HepG2 (cell line): ENCODE data around the gene ATP11B. TPM values are rescaled to one million over a fixed set of nuclear protein-coding genes. Genes with fewer than 3 reads are reported as not detected.

Experiments
- ATAC-seq: fragments of 200-7000 bp; cut with Tn5 transposase; 3 replicates; pipeline ENCODE4 v1.9.1; 2020; ENCODE audit warnings: mild to moderate bottlenecking, moderate library complexity
- BruUV-seq: library from RNA; stranded (reverse); fragments of 400-500 nt; replicated peaks from 2 replicates; lab custom pipeline; 2021; lab: Mats Ljungman, UMichigan
- CTCF ChIA-PET: fragments of 300-600 bp; formaldehyde crosslinking; extraction: SDS; loops from one replicate; lab custom pipeline; 2021; ENCODE audit warnings: low total read pairs, inconsistent platforms, low intra/inter-chr PET ratio; lab: Yijun Ruan, JAX
- POLR2A ChIA-PET: fragments of 350-600 bp; sonication (Branson Sonifier 250); formaldehyde crosslinking; loops from one replicate; lab custom pipeline; 2020; ENCODE audit warnings: antibody characterized with exemption, inconsistent platforms; lab: Yijun Ruan, JAX
- DNase-seq: peaks from one replicate; pipeline ENCODE4 v3.0.0-alpha.2; 2015; ENCODE audit warnings: low spot score
- FAIRE-seq: peaks from 3 replicates; lab custom pipeline; 2011; peaks lifted over from hg19 to GRCh38; lab: Jason Lieb, UNC
- H2AFZ ChIP-seq: one replicate; pipeline ENCODE4 v1.6.1; 2011; ENCODE audit warnings: low read length, inconsistent platforms
- H3K27ac ChIP-seq: fragments of 300-600 bp; 3 replicates; pipeline ENCODE4 v1.8.0; 2011; ENCODE audit warnings: mixed run types, mild to moderate bottlenecking, mixed read lengths, low read length, inconsistent platforms; ENCODE audit not compliant: insufficient read depth; ENCODE audit errors: extremely low read length
- H3K27me3 ChIP-seq, 2 experiments: fragments of 200-600 bp in 1 of 2; 2 replicates in 1 of 2; 3 replicates in 1 of 2; pipeline versions ENCODE4 v1.6.0 to v1.8.0; 2011; ENCODE audit warnings: low read length in 2 of 2, mild to moderate bottlenecking in 2 of 2, moderate library complexity in 2 of 2, inconsistent platforms in 1 of 2; ENCODE audit not compliant: insufficient read depth in 2 of 2, control insufficient read depth in 1 of 2
- H3K36me3 ChIP-seq, 2 experiments: fragments of 200-600 bp in 1 of 2; replicated peaks in 1 of 2; 2 replicates in 1 of 2; 3 replicates in 1 of 2; pipeline versions ENCODE4 v1.5.1 to v1.8.0; 2011; ENCODE audit warnings: low read length in 2 of 2, inconsistent platforms in 1 of 2; ENCODE audit not compliant: insufficient read depth in 2 of 2, control insufficient read depth in 1 of 2
- H3K4me1 ChIP-seq: 2 replicates; pipeline ENCODE4 v1.5.1; 2012; ENCODE audit warnings: low read length, inconsistent platforms; ENCODE audit not compliant: insufficient read depth
- H3K4me2 ChIP-seq: 2 replicates; pipeline ENCODE4 v1.6.0; 2011; ENCODE audit warnings: low read depth, low read length, inconsistent platforms
- H3K4me3 ChIP-seq, 3 experiments: fragments of 200-600 bp in 1 of 3; sonication (generic), shearing (Covaris generic) in 1 of 3; replicated peaks in 1 of 3; 2 replicates each; pipeline ENCODE4 v1.5.1; 2011 to 2016; ENCODE audit warnings: low read length in 3 of 3, inconsistent platforms in 2 of 3, low read depth in 2 of 3, mild to moderate bottlenecking in 2 of 3, control low read depth in 1 of 3, mixed read lengths in 1 of 3; ENCODE audit not compliant: insufficient read depth in 1 of 3
- H3K79me2 ChIP-seq: one replicate; pipeline ENCODE4 v1.6.1; 2011; ENCODE audit warnings: low read length, inconsistent platforms; ENCODE audit not compliant: insufficient read depth
- H3K9ac ChIP-seq: 2 replicates; pipeline ENCODE4 v1.6.0; 2011; ENCODE audit warnings: mild to moderate bottlenecking, low read depth, low read length, inconsistent platforms; ENCODE audit not compliant: insufficient read depth
- H3K9me3 ChIP-seq: 2 replicates; pipeline ENCODE4 v1.5.1; 2012; ENCODE audit warnings: mild to moderate bottlenecking, low read length
- H4K20me1 ChIP-seq: 2 replicates; pipeline ENCODE4 v1.6.0; 2011; ENCODE audit warnings: inconsistent platforms, mild to moderate bottlenecking, low read length, moderate library complexity; ENCODE audit not compliant: insufficient read depth
- AHR ChIP-seq: IDR thresholded peaks from 2 replicates; pipeline ENCODE4 v1.6.1; 2018; ENCODE audit warnings: missing genetic modification reagents, missing compliant biosample characterization
- ARHGAP35 ChIP-seq: sonication (generic); formaldehyde crosslinking; IDR thresholded peaks from 2 replicates; pipeline ENCODE4 v1.9.0; 2022; ENCODE audit warnings: mild to moderate bottlenecking, inconsistent platforms, moderate library complexity, missing genetic modification reagents, borderline replicate concordance
- BRD4 ChIP-seq: sonication (generic); formaldehyde crosslinking; IDR thresholded peaks from 2 replicates; pipeline ENCODE4 v1.4.0; 2020; ENCODE audit warnings: missing genetic modification reagents
- KDM3A ChIP-seq: IDR thresholded peaks from 2 replicates; pipeline ENCODE4 v1.6.1; 2018; ENCODE audit warnings: low read depth, missing compliant biosample characterization
- KLF13 ChIP-seq: sonication (generic); formaldehyde crosslinking; IDR thresholded peaks from 2 replicates; pipeline ENCODE4 v1.4.0; 2020; ENCODE audit warnings: mild to moderate bottlenecking, missing genetic modification reagents
- MED13 ChIP-seq: sonication (generic); formaldehyde crosslinking; IDR thresholded peaks from 2 replicates; pipeline ENCODE4 v1.5.0; 2020; ENCODE audit warnings: missing genetic modification reagents
- NFAT5 ChIP-seq: sonication (generic); formaldehyde crosslinking; IDR thresholded peaks from 2 replicates; pipeline ENCODE4 v1.4.0; 2020; ENCODE audit warnings: missing genetic modification reagents
- NR2F6 ChIP-seq, 2 experiments: IDR thresholded peaks; 2 replicates each; pipeline ENCODE4 v1.6.1; 2016; ENCODE audit warnings: antibody characterized with exemption in 1 of 2, mild to moderate bottlenecking in 1 of 2
- RBM39 ChIP-seq: fragments of 200-400 bp; formaldehyde crosslinking; IDR thresholded peaks from one replicate; pipeline ENCODE4 v1.6.1; 2018; ENCODE audit warnings: antibody characterized with exemption, mild to moderate bottlenecking, low read depth, low read length; ENCODE audit not compliant: poor library complexity, severe bottlenecking
- TRIM22 ChIP-seq: fragments of 450-650 bp; IDR thresholded peaks from 2 replicates; pipeline ENCODE4 v1.6.1; 2017
- XRCC5 ChIP-seq: fragments of 200-400 bp; formaldehyde crosslinking; optimal IDR thresholded peaks from 2 replicates; pipeline ENCODE3; 2017; ENCODE audit warnings: mild to moderate bottlenecking, low read length
- ZGPAT ChIP-seq: IDR thresholded peaks from 2 replicates; pipeline ENCODE4 v1.6.1; 2016; ENCODE audit warnings: mild to moderate bottlenecking
- ZNF263 ChIP-seq: sonication (generic); formaldehyde crosslinking; IDR thresholded peaks from 2 replicates; pipeline ENCODE4 v1.4.0; 2020; ENCODE audit warnings: missing genetic modification reagents
- ZNF550 ChIP-seq: sonication (generic); formaldehyde crosslinking; IDR thresholded peaks from 2 replicates; pipeline ENCODE4 v1.4.0; 2020; ENCODE audit warnings: mild to moderate bottlenecking, missing genetic modification reagents, borderline replicate concordance
- ZNF605 ChIP-seq: sonication (generic); formaldehyde crosslinking; IDR thresholded peaks from 2 replicates; pipeline ENCODE4 v1.8.0; 2022; ENCODE audit warnings: mild to moderate bottlenecking, missing genetic modification reagents
- ZNF773 ChIP-seq: sonication (generic); formaldehyde crosslinking; IDR thresholded peaks from 2 replicates; pipeline ENCODE4 v1.4.0; 2020; ENCODE audit warnings: missing genetic modification reagents, borderline replicate concordance
- ZSCAN21 ChIP-seq: sonication (generic); formaldehyde crosslinking; IDR thresholded peaks from 2 replicates; pipeline ENCODE4 v1.8.0; 2022; ENCODE audit warnings: mild to moderate bottlenecking, missing genetic modification reagents, moderate library complexity, borderline replicate concordance
- WGBS: methylation state at CpG from one replicate; pipeline ENCODE4 v1.1.6; 2017; ENCODE audit warnings: low lambda C conversion rate; 5-methylcytosine and 5-hydroxymethylcytosine counted together
- in situ Hi-C: cut with HindIII; loops from 2 replicates; pipeline ENCODE4 v1.10.0; 2017; ENCODE audit warnings: low pct_unique_long_range_greater_than_20kb; ENCODE audit not compliant: extremely low pct_ligation_motif_present
- intact Hi-C: fragments of 100-400 bp; cut with micrococcal nuclease; formaldehyde crosslinking; loops from one replicate; pipeline ENCODE4 v1.10.0; 2022; ENCODE audit not compliant: unreplicated experiment
- polyA plus RNA-seq, 8 experiments: library from polyadenylated mRNA; depleted of rRNA in 3 of 8; stranded (reverse) in 7 of 8; unstranded in 1 of 8; fragments of >200 nt; fragmentation: Illumina TruSeq in 4 of 8; extraction: Trizol in 4 of 8; gene quantifications; 2 replicates each; pipeline versions ENCODE4 v1.2.1 to v1.2.3, GENCODE V29; 2011 to 2016; ENCODE audit warnings: low read depth in 4 of 8, missing spikeins in 1 of 8, mixed read lengths in 1 of 8; ENCODE audit not compliant: insufficient read depth in 1 of 8
- total RNA-seq, 5 experiments: library from RNA; depleted of rRNA; stranded (reverse); fragments of >200 nt; fragmentation: Illumina TruSeq; extraction: Trizol; gene quantifications; 2 replicates each; pipeline ENCODE4 v1.2.3, GENCODE V29; 2016; ENCODE audit warnings: low read depth in 1 of 5

ATP11B gene
- total and polyA plus RNA-seq, 2 of the 13 experiments (the other 11 are each of a cell fraction or from before 2014, with no cell fraction given) = 10.1 to 22.9 TPM

GRCh38 chr3:182862159-182862860 is 69.0 kb downstream of the ATP11B start:
- Histone ChIP-seq H3K36me3 (0 out of 5 replicates have a peak, but pooled peaks cover 2 to 3% of the 10 kb centered on the region in 2 experiments), H3K27ac (no peak overlapping the region), H3K79me2 (no peaks in the 10 kb centered on the region), H4K20me1 (no peaks in the 10 kb centered on the region), H3K4me1 (no peaks in the 10 kb centered on the region), H3K4me2 (no peak overlapping the region), H2AFZ (no peak overlapping the region), H3K4me3 (no peak overlapping the region), H3K9me3 (no peaks in the 10 kb centered on the region), H3K27me3 (no peaks in the 10 kb centered on the region), H3K9ac (no peak overlapping the region)
- in situ Hi-C loops = no loop called here
- WGBS = 96% methylated on average over 3 of the region's 3 CpGs
- ATAC-seq (no peak), FAIRE-seq (no peak), DNase-seq (no peak)
- BruUV-seq = no TSS peak
- intact Hi-C loops = no loop called here
- CTCF ChIA-PET = no interaction called here
- POLR2A ChIA-PET = interaction anchor here (0.5 kb wide), 1 partner anchor 288 kb away, joined by 3 read pairs; no protein-coding TSS in a partner anchor
- TF ChIP-seq KDM3A (no peak), NR2F6 (IDR thresholded peaks at IDR 0.05) (no peak), NR2F6 (CRISPR knock-in tag; IDR thresholded peaks at IDR 0.05) (no peak), ZNF550 (CRISPR knock-in tag) (no peak), ZNF605 (CRISPR knock-in tag) (no peak), ZGPAT (CRISPR knock-in tag) (no peak), KLF13 (CRISPR knock-in tag) (no peak), TRIM22 (no peak), ZNF263 (CRISPR knock-in tag) (no peak), AHR (CRISPR knock-in tag) (no peak), RBM39 (no peak), BRD4 (CRISPR knock-in tag) (no peak), ZSCAN21 (CRISPR knock-in tag) (no peak), ARHGAP35 (CRISPR knock-in tag) (no peak), XRCC5 (no peak), NFAT5 (CRISPR knock-in tag) (no peak), ZNF773 (no peak), MED13 (CRISPR knock-in tag) (no peak)
